H1 (cell line): ENCODE measurements around the gene MFAP3L. TPM values are rescaled to one million over a fixed set of nuclear protein-coding genes. Genes with fewer than 3 reads are reported as not detected.

Experiments used
- CBX8 ChIP-seq: fragments of 300-800, 300-1000 bp; sonication (generic); IDR thresholded peaks from 2 replicates; pipeline ENCODE4 v1.7.1; 2016; ENCODE audit warnings: low read depth, low read length, borderline replicate concordance
- EGR1 ChIP-seq: IDR thresholded peaks from 2 replicates; pipeline ENCODE4 v1.6.1; 2011; ENCODE audit warnings: low read depth, low read length, borderline replicate concordance
- MAFK ChIP-seq: IDR thresholded peaks from 2 replicates; pipeline ENCODE4 v1.6.1; 2012; ENCODE audit warnings: low read depth, mild to moderate bottlenecking, improper control_type of control experiment, low read length
- NRF1 ChIP-seq: IDR thresholded peaks from 2 replicates; pipeline ENCODE4 v1.6.1; 2011; ENCODE audit warnings: mild to moderate bottlenecking, low read depth, low read length, improper control_type of control experiment
- POU5F1 ChIP-seq: IDR thresholded peaks from 2 replicates; pipeline ENCODE4 v1.6.1; 2011; ENCODE audit warnings: low read depth, mild to moderate bottlenecking, low read length, moderate library complexity
- SP2 ChIP-seq: IDR thresholded peaks from 2 replicates; pipeline ENCODE4 v1.6.1; 2012; ENCODE audit warnings: mild to moderate bottlenecking, low read length, inconsistent platforms
- SUZ12 ChIP-seq: fragments of 200-600 bp; sonication (generic); IDR thresholded peaks from 2 replicates; pipeline ENCODE4 v1.6.1; 2012; ENCODE audit warnings: mild to moderate bottlenecking, inconsistent platforms, low read length, moderate library complexity, mixed read lengths
- TCF12 ChIP-seq: IDR thresholded peaks from 2 replicates; pipeline ENCODE4 v1.6.1; 2011; ENCODE audit warnings: low read depth, mild to moderate bottlenecking, low read length
- polyA plus RNA-seq, 7 experiments: library from polyadenylated mRNA; depleted of rRNA in 3 of 7; stranded (reverse) in 5 of 7; unstranded in 2 of 7; fragments of >200 nt in 5 of 7; fragments of 200-250 nt in 2 of 7; gene quantifications; 1 replicate in 5 of 7; 2 replicates in 1 of 7; 4 replicates in 1 of 7; pipeline versions ENCODE4 v1.2.1 to v1.2.3, GENCODE V29; 2011 to 2013; ENCODE audit warnings: missing spikeins in 2 of 7, mixed read lengths in 2 of 7
- total RNA-seq: library from RNA; stranded (reverse); fragmentation: NEBNext Ultra II Directional; extraction: Animal tissue kit (Norgen Biotek cat#: 25700); gene quantifications from 2 replicates; pipeline ENCODE4 v1.2.1, GENCODE V29; 2021

MFAP3L gene
- total and polyA plus RNA-seq, 2 of the 8 experiments (the other 6 are each of a cell fraction or from before 2014, with no cell fraction given) = 7.0 to 9.8 TPM

GRCh38 chr4:170057866-170058265, 31.7 kb upstream of the MFAP3L start (continued):
- no peak for TF ChIP-seq TCF12
- no peak for TF ChIP-seq CBX8
- no peak for TF ChIP-seq POU5F1
- TF ChIP-seq MAFK = no peak
- TF ChIP-seq SP2 = no peak
- TF ChIP-seq SUZ12 = no peak
- no peak for TF ChIP-seq NRF1
- TF ChIP-seq EGR1 = no peak
- TF ChIP-seq, all 59 proteins: peak for 0
